Measurements from ENCODE around the gene DTD2.
A peak's percentile ranks its signal among the peaks of the same experiment; 100 is the strongest.
"Not testable (repeated sequence)": the region's sequence is repeated elsewhere in the genome, so short reads cannot be mapped to it uniquely, and the experiment has no call there.

DTD2 gene

DNA sequence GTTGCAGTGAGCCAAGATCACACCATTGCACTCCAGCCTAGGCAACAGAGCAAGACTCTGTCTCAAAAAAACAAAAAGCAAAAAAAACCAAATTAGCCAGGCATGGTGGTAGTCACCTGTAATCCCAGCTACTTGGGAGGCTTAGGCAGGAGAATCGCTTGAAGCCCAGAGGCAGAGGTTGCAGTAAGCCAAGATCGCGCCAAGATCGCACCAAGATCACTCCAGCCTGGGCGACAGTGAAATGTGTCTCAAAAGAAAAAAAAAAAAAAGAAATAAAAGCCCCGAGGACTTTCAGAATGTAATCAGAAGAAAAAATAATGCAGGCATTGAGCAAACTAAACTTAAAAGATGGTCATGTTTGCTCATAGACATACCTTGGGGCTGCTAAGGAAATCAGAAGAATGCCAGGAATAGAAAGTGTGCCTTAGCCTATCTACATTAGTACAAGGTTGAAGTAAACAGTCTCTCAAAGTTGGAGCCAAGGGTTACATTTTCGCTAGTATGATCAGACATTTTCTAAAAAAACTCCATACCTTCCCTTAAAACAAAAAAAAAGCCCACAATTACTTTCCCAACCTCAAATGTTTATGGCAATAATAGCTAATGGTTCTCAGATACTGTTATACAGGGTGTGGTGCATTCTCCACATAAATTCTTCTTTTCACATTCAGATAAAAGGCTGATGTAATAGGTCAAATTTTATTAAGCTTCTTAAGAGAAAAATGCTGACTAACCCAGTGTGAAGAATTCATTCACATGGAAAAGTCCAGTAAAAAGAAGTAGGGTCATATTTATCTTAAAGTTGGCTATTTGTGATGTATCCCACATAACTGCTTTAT, 15.8 kb downstream of the DTD2 start:
- DNase-seq = no peak

DNA sequence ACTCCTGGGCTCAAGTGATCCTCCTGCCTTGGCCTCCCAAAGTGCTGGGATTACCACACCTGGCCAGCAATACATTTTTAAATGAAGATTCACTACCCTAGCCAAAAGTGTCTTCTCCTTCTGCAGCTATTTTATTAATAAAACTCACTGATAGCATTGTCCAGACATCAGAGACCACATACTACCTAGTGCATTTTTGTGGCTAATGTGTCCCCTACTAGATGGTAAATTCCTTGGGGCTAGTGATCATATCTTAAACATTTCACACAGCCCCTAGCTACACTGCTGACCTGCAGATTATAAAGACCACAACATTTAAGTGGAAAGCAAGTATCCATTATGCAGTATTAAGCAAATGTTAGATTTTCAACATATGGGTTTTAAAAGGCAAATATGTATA, 17.0 kb downstream of the DTD2 start:
- no peak for DNase-seq

DNA sequence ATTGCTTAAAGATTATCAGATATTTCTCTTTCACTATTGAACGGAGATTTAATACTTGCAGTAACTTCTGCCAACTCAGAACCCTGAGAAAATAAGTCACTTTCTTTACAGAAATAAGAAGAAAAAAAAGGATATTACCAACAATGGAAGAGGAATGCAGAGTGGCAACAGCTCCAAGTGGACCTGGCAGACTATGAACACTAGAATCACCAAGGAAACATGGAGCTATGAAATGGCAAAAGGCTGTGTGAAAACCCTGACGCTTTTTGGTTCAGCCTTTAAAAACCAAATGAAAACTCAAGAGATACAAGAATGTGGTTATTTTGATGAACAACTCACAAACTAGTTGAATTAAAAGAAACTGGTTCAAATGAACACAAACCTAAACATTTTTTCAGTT, 17.7 kb downstream of the DTD2 start:
- no peak for DNase-seq

- not testable (repeated sequence) for DNase-seq
Observed at GRCh38 chr14:31437045-31437691, 20.1 kb downstream of the DTD2 start.

DNA sequence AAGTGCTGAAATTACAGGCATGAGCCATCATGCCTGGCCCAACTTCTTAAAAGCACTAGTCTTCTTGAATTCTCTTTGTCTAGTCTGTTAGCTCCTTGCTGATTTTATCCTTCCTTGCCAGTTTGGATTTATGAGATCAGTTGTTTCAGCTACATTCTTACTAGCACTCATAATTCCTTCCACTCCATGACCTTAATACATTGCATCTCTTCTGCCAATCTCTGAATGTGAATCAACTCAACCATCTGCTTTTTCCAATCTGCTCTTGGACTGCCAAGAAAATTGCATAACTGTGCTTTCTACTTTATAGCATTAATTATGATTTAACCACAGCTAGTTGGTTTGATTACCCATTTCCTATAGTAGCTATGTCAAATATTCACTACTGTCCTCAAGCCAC, 22.0 kb downstream of the DTD2 start:
- no peak for DNase-seq

- DNase-seq = no peak
Observed at GRCh38 chr14:31430634-31431264, 26.6 kb downstream of the DTD2 start.

- DNase-seq = no peak
Observed at GRCh38 chr14:31429791-31430190, 27.5 kb downstream of the DTD2 start.

GRCh38 chr14:31428011-31428410, 29.3 kb downstream of the DTD2 start:
- DNase-seq = no peak

- DNase-seq = no peak
Observed at GRCh38 chr14:31426663-31427062, 30.6 kb downstream of the DTD2 start.

DNA sequence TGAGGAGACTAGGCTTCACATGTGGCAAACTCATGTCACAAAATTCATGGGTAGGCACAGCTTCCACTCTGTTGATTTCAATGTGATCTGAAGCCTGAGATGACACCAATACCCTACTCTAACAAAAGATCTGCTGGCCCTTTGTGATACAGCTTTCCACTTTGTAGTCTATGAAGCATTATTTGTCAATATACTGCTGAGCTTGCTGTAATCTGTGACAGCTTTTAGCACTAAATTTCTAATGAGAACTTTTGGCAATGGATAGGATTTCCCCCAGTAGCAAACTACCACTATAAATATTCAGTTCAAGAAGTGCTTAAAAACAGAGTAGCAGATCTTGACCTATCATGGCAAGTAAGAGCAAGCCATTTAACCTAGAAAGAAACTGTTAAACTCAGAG, 31.4 kb downstream of the DTD2 start:
- DNase-seq = no peak

- no peak for DNase-seq
Observed at GRCh38 chr14:31421200-31421599, 36.1 kb downstream of the DTD2 start.

DNA sequence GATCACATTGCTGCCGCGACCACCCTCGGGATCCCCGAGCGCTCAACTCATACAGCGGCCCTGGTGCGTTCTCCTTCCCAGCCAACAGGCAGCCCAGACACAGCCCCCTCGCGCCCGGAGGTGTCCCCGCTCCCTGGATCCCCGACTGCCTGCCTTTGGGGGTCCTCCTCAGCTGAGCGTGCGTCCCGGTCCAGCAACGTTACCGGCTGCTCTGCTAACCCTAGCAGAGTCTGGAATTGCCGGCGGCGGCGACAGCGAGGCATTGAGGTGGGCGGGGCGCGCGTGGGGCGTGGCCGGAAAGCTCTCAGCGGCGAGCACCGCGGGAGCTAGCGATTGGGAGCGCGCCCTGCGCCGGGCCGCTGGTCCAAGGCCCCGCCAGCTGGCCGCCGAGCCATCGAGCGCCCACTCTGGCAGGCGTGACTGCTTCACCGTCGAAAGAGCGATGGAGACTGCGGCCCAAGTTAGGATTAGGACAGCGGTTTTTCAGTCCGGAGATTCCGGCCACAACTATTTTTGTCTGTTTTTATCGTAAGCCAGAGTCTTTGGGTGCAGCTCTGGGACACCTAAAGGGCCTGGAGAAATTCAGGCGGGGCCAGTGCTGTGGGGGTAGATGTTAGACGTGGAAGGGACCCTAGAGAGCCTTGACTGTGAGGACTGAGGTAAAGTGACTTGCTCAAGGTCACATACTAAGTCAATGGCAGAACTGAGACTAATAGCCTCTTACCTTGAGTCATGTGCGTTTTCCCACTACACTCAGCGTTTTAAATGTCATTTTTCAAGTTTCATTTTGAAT, 36.8 kb downstream of the DTD2 start, which contains the start of gene HEATR5A:
HEATR5A (minus strand) TSS at position 232 of the 793 bp plus-strand sequence. CDS start 17,575 bp downstream, outside the sequence.
- DNase-seq = peak; percentile 82

- DNase-seq = peak; percentile 16
Observed at GRCh38 chr14:31419967-31420318, 37.4 kb downstream of the DTD2 start.

GRCh38 chr14:31419179-31419966, 37.9 kb downstream of the DTD2 start:
- DNase-seq = no peak

DNA sequence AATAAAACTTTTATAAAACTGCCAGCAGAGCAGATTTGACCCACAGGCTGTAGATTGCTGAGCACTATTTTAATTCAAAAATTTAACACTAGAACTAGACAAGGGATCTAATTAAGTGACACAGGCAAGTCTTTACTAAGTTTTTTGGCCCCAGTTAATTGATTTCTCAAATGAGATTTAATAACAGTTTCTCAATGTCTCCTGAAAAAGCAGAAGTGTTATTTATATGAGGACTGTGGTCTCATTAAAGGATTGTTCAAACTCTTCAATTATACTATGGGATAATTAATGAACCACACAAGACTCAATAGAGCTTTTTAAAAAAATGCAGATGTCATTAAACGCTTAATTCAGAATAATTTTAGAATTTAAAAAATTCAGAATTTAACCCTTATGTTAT, 38.9 kb downstream of the DTD2 start:
- no peak for DNase-seq

DNA sequence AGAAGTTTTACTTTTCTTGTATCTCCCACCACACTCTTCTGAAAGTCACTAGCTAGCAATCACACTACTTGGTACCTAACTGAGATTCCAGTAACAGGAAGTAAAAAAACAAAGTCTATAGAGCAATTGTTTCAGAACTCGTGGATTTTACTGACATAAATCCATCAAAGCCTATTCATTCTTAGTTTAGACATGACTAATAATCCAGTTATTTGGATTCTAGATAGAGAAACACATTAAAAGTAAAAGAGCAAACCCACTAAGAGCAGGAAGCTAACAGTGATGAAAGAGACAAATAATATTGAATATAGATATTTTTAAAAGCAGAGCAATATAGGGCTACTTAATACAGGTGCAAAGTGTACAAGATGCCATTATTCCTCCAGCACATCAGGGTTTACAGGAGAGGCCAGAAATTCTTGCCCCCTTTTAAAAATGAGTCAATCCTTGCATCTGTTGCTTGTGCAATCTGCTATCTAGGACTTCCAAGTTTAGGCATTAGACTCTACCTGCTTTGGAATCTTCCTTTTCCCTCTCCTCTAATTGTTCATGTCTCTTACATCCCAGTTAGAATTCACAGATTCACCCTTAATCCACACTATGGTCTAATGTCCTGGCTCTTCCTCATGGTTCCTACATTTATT, 43.0 kb downstream of the DTD2 start:
- DNase-seq = no peak

GRCh38 chr14:31411218-31411727, 46.0 kb downstream of the DTD2 start:
- no peak for DNase-seq

DNA sequence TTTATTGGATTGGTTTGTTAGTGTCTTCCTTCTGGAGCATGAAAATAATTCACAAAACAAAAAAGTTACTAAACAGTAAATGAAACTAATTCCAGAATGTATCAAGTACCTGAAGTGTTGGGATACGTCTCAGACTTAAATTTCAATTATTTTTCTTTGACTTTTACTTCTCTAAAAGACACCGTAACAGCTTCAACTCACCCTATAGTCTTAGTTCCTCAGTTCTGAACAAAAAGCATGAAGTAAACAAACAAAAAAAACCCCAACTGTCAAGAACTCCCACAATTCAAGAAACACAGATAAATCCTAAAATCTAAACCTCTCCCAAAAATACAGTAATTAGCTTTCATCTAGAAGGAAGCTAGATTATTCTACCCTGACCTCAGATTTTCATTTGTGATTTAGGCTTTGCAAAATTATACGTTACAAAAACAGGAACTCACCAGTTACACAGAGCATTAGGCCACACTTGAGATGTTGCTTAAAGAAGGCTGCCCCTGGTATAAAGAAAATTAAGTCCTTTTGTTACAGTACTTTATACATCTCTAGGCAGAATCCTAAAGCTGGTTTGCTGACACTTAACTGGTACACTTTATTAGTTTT, 47.2 kb downstream of the DTD2 start:
- DNase-seq = no peak

DNA sequence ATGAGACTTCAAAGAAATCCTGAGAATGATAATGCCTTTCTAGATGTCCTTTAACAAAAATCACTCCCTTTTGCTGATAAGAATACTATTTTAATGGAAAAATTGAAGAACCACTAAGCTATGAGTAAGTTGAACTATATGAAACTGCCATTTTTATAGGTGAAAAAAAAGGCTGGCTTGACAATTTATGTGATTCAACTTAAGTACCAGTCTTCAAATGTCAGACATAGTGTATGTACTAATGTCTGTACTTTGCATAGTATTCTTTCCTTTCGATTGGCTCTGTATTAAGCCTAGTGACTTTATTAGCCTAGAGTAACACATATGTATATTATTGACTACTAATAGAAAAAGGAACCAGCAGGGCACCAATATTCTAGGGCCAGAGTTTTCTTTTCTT, 48.9 kb downstream of the DTD2 start:
- no peak for DNase-seq

- DNase-seq = no peak
Observed at GRCh38 chr14:31405599-31406232, 51.6 kb downstream of the DTD2 start.

DNA sequence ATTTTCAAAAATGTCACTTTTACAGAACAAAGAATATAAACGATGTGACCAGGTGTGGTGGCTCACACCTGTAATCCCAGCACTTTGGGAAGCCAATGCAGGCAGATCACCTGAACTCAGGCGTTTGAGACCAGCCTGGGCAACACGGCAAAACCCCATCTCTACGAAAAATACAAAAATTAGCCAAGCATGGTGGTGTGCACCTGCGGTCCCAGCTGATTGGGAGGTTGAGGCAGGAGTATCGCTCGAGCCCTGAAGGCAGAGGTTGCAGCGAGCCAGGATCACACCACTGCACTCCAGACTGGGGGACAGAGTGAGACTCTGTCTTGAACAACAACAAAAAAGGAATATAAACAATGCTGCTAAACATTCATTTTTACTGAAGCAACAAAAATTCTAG, 52.2 kb downstream of the DTD2 start:
- DNase-seq = no peak
